ENCODE results near the gene POLR3A.

Gene POLR3A

DNA sequence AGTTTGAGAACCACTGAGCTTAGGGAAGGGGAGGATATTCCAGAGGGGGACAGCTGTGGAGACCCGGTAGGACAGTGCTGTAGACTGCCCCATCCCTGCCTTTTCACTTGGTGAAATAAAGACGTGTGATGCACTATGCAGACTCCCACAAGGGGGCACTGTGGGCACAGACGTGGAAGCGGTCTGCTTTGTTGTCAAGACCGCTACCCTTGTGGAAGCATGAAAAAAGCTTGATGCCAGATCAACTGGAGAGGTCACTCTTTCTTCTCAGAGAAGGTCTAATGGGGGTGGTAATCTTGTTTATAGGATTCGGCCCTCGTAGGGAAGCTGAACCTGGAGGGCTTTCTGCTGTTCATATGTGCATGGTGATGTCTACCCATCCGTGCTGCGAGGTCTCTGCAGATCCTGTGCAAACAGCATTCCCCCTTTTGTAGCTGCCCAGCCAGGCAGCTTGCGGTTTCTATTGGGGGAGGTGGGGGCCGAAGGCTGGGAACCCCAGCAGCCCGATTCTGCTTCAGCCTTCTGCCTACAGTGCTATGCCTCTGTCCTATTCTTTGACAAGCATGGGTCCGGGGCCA is 18.1 kb upstream of the POLR3A start:
- WGBS (ENCODE audit: insufficient coverage): 21% methylated on average over 7 of the region's 13 CpGs

DNA sequence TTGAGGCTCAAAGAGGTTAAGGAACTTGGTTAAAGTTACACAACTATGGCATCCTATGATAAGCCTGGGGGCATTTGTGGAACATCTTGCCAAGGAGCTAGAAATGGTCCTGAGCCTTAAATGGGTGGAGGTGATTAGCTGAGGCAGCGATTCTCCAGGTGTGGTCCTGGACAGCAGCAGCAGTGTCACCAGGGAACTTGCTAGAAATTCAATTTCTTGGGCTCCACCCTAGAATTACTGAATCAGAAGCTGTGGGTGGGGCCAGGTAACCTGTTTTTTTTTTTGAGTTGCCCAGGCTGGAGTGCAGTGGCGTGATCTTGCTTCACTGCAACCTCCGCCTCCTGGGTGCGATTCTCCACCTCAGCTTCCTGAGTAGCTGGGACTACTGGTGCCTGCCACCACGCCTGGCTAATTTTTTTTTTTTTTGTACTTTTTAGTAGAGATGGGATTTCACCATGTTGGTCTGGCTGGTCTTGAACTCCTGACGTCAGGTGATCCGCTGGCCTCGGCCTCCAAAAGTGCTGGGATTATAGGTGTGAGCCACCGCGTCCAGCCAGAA is 17.5 kb upstream of the POLR3A start:
- Histone ChIP-seq H3K27ac (ENCODE audit: insufficient read depth in 1 of 2, low read depth in 1 of 2, low read length in 2 of 2, poor library complexity in 1 of 2, severe bottlenecking in 2 of 2) (no peak overlapping the region), H3K9me3 (ENCODE audit: control extremely low read depth in 1 of 5, control insufficient read depth in 4 of 5, insufficient read depth in 2 of 5, low read depth in 1 of 5, low read length in 4 of 5) (no peaks in the 10 kb centered on the region), H3K4me3 (ENCODE audit: control insufficient read depth in 1 of 7, extremely low read depth in 1 of 7, insufficient read depth in 4 of 7, low read depth in 2 of 7, low read length in 6 of 7) (no peak overlapping the region), H3K27me3 (replicated peaks in 2 of 5; ENCODE audit: control insufficient read depth in 4 of 5, insufficient read depth in 5 of 5, low read length in 4 of 5) (no peaks in the 10 kb centered on the region), H3K4me1 (ENCODE audit: control extremely low read depth in 1 of 4, control insufficient read depth in 4 of 4, insufficient read depth in 4 of 4, low read length in 3 of 4) (peaks cover 0 to 7% (median 4%) of the 10 kb centered on the region in 4 experiments), H3K36me3 (ENCODE audit: control insufficient read depth in 4 of 4, insufficient read depth in 4 of 4, low read length in 3 of 4) (peaks cover 0 to 10% (median 9%) of the 10 kb centered on the region in 4 experiments)
- ChIA-PET CTCF (interaction anchor here (0.6 to 3.9 kb wide), 28 partner anchors 9 to 1243 kb away, joined by 3 to 23 read pairs (median 4); no protein-coding TSS in a partner anchor), POLR2A (interaction anchor here (0.6 kb wide), 1 partner anchor 10 kb away, joined by 3 read pairs; no protein-coding TSS in a partner anchor)
- DNase-seq: no peak
- 97% methylated on average over 5 of the region's 10 CpGs for WGBS (ENCODE audit: insufficient coverage)

More for the DNA sequence above, 18.1 kb upstream of the POLR3A start:
- Histone ChIP-seq H3K4me1 (ENCODE audit: control extremely low read depth in 1 of 4, control insufficient read depth in 4 of 4, insufficient read depth in 4 of 4, low read length in 3 of 4) (peaks cover 0 to 7% (median 2%) of the 10 kb centered on the region in 4 experiments), H3K9me3 (ENCODE audit: control extremely low read depth in 1 of 5, control insufficient read depth in 4 of 5, insufficient read depth in 2 of 5, low read depth in 1 of 5, low read length in 4 of 5) (no peaks in the 10 kb centered on the region), H3K27ac (ENCODE audit: insufficient read depth in 1 of 2, low read depth in 1 of 2, low read length in 2 of 2, poor library complexity in 1 of 2, severe bottlenecking in 2 of 2) (no peak overlapping the region), H3K4me3 (ENCODE audit: control insufficient read depth in 1 of 7, extremely low read depth in 1 of 7, insufficient read depth in 4 of 7, low read depth in 2 of 7, low read length in 6 of 7) (no peak overlapping the region), H3K27me3 (replicated peaks in 2 of 5; ENCODE audit: control insufficient read depth in 4 of 5, insufficient read depth in 5 of 5, low read length in 4 of 5) (no peaks in the 10 kb centered on the region), H3K36me3 (ENCODE audit: control insufficient read depth in 4 of 4, insufficient read depth in 4 of 4, low read length in 3 of 4) (peaks cover 0 to 4% (median 3%) of the 10 kb centered on the region in 4 experiments)
- ChIA-PET CTCF (interaction anchor here (0.6 to 3.9 kb wide), 28 partner anchors 8 to 1159 kb away, joined by 3 to 23 read pairs (median 4); no protein-coding TSS in a partner anchor), POLR2A (no interaction called here)
- DNase-seq: peak; percentile 82 to 91 (median 84)

DNA sequence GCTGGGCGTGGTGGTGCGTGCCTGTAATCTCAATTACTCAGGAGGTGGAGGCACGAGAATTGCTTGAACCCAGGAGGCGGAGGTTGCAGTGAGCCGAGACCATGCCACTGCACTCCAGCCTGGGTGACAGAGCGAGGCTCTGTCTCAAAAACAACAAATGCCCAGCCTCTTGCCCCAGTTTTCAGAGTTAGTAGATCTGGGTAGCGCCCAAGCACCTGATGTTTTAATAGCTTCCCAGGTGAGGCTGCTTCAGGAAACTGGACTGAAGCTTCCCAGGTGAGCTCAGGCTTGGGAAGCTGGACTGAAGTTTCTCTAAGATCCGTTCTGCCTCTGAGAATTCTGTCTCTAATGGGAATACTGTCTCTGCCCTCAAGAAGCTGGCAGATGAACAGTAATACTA is 16.5 kb upstream of the POLR3A start:
- WGBS (ENCODE audit: insufficient coverage): 95% methylated on average over 8 of the region's 8 CpGs
- Histone ChIP-seq H3K27ac (ENCODE audit: insufficient read depth in 1 of 2, low read depth in 1 of 2, low read length in 2 of 2, poor library complexity in 1 of 2, severe bottlenecking in 2 of 2) (no peak overlapping the region), H3K36me3 (ENCODE audit: control insufficient read depth in 4 of 4, insufficient read depth in 4 of 4, low read length in 3 of 4) (peaks cover 6 to 20% (median 18%) of the 10 kb centered on the region in 4 experiments), H3K4me3 (ENCODE audit: control insufficient read depth in 1 of 7, extremely low read depth in 1 of 7, insufficient read depth in 4 of 7, low read depth in 2 of 7, low read length in 6 of 7) (no peak overlapping the region), H3K9me3 (ENCODE audit: control extremely low read depth in 1 of 5, control insufficient read depth in 4 of 5, insufficient read depth in 2 of 5, low read depth in 1 of 5, low read length in 4 of 5) (no peaks in the 10 kb centered on the region), H3K4me1 (ENCODE audit: control extremely low read depth in 1 of 4, control insufficient read depth in 4 of 4, insufficient read depth in 4 of 4, low read length in 3 of 4) (peaks cover 0 to 12% (median 5%) of the 10 kb centered on the region in 4 experiments), H3K27me3 (replicated peaks in 2 of 5; ENCODE audit: control insufficient read depth in 4 of 5, insufficient read depth in 5 of 5, low read length in 4 of 5) (no peaks in the 10 kb centered on the region)
- CTCF ChIA-PET: interaction anchor here (0.7 to 3.9 kb wide), 9 partner anchors 9 to 1160 kb away, joined by 3 to 23 read pairs (median 3); partner anchors contain the start of gene RPS24
- POLR2A ChIA-PET: interaction anchor here (0.6 kb wide), 1 partner anchor 1309 kb away, joined by 4 read pairs; no protein-coding TSS in a partner anchor
- no peak for DNase-seq

DNA sequence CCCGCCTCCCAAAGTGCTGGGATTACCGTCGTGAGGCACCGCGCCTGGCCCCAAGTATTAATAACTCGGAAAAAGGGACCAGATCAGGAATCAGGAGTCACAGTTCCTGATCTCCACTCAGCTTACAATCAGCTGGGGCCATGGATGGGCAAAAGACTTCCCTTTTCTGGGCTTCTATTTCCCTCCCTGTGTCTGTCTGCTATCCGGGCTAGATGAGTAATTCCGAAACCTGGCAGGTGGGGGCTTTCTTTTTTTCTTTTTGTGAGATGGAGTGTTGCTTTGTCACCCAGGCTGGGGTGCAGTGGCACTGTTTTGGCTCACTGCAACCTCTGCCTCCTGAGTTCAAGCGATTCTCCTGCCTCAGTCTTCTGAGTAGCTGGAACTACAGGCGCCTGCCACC is 15.9 kb upstream of the POLR3A start:
- ChIA-PET CTCF (interaction anchor here (0.7 to 3.7 kb wide), 7 partner anchors 9 to 1160 kb away, joined by 3 to 17 read pairs (median 3); partner anchors contain the start of gene RPS24), POLR2A (no interaction called here)
- Histone ChIP-seq H3K36me3 (ENCODE audit: control insufficient read depth in 4 of 4, insufficient read depth in 4 of 4, low read length in 3 of 4) (peaks cover 10 to 26% (median 23%) of the 10 kb centered on the region in 4 experiments), H3K27me3 (replicated peaks in 2 of 5; ENCODE audit: control insufficient read depth in 4 of 5, insufficient read depth in 5 of 5, low read length in 4 of 5) (no peaks in the 10 kb centered on the region), H3K27ac (ENCODE audit: insufficient read depth in 1 of 2, low read depth in 1 of 2, low read length in 2 of 2, poor library complexity in 1 of 2, severe bottlenecking in 2 of 2) (no peak overlapping the region), H3K9me3 (ENCODE audit: control extremely low read depth in 1 of 5, control insufficient read depth in 4 of 5, insufficient read depth in 2 of 5, low read depth in 1 of 5, low read length in 4 of 5) (no peaks in the 10 kb centered on the region), H3K4me3 (ENCODE audit: control insufficient read depth in 1 of 7, extremely low read depth in 1 of 7, insufficient read depth in 4 of 7, low read depth in 2 of 7, low read length in 6 of 7) (no peak overlapping the region), H3K4me1 (ENCODE audit: control extremely low read depth in 1 of 4, control insufficient read depth in 4 of 4, insufficient read depth in 4 of 4, low read length in 3 of 4) (peaks cover 0 to 12% (median 5%) of the 10 kb centered on the region in 4 experiments)
- no peak for DNase-seq
- WGBS (ENCODE audit: insufficient coverage): 91% methylated on average over 9 of the region's 10 CpGs

DNA sequence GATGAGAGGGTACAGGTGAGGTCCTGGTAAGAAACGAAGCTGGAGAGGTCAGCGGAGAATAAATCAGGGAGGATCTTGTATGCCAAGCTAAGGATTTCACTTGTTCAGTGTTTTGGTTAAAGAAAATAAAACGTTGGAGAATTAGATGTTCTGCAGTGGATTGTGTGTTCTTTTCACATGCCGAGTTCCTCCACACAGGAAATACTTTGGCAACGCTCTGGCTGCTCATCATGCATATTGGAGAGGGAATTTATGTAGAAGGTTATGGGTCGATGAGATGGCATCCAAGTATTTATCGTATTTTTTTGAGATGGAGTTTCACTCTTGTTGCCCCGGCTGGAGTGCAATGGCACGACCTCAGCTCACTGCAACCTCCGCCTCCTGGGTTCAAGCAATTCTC is 15.4 kb upstream of the POLR3A start:
- H3K4me1 ChIP-seq (ENCODE audit: control extremely low read depth in 1 of 4, control insufficient read depth in 4 of 4, insufficient read depth in 4 of 4, low read length in 3 of 4): peaks cover 0 to 12% (median 3%) of the 10 kb centered on the region in 4 experiments
- CTCF ChIA-PET: interaction anchor here (1.2 to 3.7 kb wide), 2 partner anchors 9 to 1159 kb away, joined by 4 to 15 read pairs; no protein-coding TSS in a partner anchor
- H3K9me3 ChIP-seq (ENCODE audit: control extremely low read depth in 1 of 5, control insufficient read depth in 4 of 5, insufficient read depth in 2 of 5, low read depth in 1 of 5, low read length in 4 of 5): no peaks in the 10 kb centered on the region
- WGBS (ENCODE audit: insufficient coverage): 89% methylated on average over 10 of the region's 10 CpGs
- no peak for DNase-seq
- no peaks in the 10 kb centered on the region for H3K27me3 ChIP-seq (replicated peaks in 2 of 5; ENCODE audit: control insufficient read depth in 4 of 5, insufficient read depth in 5 of 5, low read length in 4 of 5)
- POLR2A ChIA-PET: no interaction called here
- H3K36me3 ChIP-seq (ENCODE audit: control insufficient read depth in 4 of 4, insufficient read depth in 4 of 4, low read length in 3 of 4): peaks cover 14 to 31% (median 27%) of the 10 kb centered on the region in 4 experiments
- H3K27ac ChIP-seq (ENCODE audit: insufficient read depth in 1 of 2, low read depth in 1 of 2, low read length in 2 of 2, poor library complexity in 1 of 2, severe bottlenecking in 2 of 2): no peak overlapping the region
- H3K4me3 ChIP-seq (ENCODE audit: control insufficient read depth in 1 of 7, extremely low read depth in 1 of 7, insufficient read depth in 4 of 7, low read depth in 2 of 7, low read length in 6 of 7): no peak overlapping the region

DNA sequence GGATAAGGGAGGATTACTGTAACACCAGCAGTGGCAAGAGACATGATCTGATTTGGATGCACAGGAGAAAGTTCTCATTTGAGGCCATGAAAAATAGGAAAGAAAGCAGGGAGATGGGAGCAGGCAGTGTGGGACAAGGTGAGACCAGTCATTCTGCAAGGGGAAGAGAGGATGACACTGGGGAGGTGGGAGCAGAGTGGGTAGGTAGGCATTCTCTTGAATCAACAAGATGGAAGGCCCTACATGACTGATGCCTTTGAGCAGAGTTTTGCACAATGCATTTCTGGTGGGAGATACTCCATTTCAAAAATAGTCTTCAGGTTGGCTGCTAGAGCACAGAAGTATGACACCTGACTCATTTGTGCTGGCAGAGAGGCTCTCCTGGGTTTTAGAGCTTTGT is 14.9 kb upstream of the POLR3A start:
- no peak overlapping the region for H3K27ac ChIP-seq (ENCODE audit: insufficient read depth in 1 of 2, low read depth in 1 of 2, low read length in 2 of 2, poor library complexity in 1 of 2, severe bottlenecking in 2 of 2)
- H3K4me1 ChIP-seq (ENCODE audit: control extremely low read depth in 1 of 4, control insufficient read depth in 4 of 4, insufficient read depth in 4 of 4, low read length in 3 of 4): peaks cover 0 to 14% (median 2%) of the 10 kb centered on the region in 4 experiments
- H3K27me3 ChIP-seq (replicated peaks in 2 of 5; ENCODE audit: control insufficient read depth in 4 of 5, insufficient read depth in 5 of 5, low read length in 4 of 5): no peaks in the 10 kb centered on the region
- H3K9me3 ChIP-seq (ENCODE audit: control extremely low read depth in 1 of 5, control insufficient read depth in 4 of 5, insufficient read depth in 2 of 5, low read depth in 1 of 5, low read length in 4 of 5): no peaks in the 10 kb centered on the region
- POLR2A ChIA-PET: no interaction called here
- H3K4me3 ChIP-seq (ENCODE audit: control insufficient read depth in 1 of 7, extremely low read depth in 1 of 7, insufficient read depth in 4 of 7, low read depth in 2 of 7, low read length in 6 of 7): no peak overlapping the region
- CTCF ChIA-PET: interaction anchor here (1.2 to 3.7 kb wide), 2 partner anchors 8 to 1159 kb away, joined by 4 to 15 read pairs; no protein-coding TSS in a partner anchor
- DNase-seq: no peak
- H3K36me3 ChIP-seq (ENCODE audit: control insufficient read depth in 4 of 4, insufficient read depth in 4 of 4, low read length in 3 of 4): peaks cover 19 to 36% (median 30%) of the 10 kb centered on the region in 4 experiments

DNA sequence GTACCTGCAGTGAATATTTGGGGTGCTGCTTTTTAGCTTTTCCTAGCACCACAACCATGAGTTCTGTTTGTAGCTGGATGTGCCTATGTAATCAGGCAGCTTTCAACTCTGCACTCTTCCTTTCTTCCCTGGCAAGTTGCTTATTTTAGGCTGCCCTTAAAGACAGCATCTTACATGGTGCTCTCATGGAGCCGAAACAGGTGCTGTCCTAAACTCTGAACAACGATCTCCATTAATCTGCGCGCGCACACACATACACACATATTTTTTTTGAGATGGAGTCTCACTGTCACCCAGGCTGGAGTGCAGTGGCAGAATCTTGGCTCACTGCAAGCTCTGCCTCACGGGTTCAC is 13.4 kb upstream of the POLR3A start:
- no peak overlapping the region for H3K4me3 ChIP-seq (ENCODE audit: control insufficient read depth in 1 of 7, extremely low read depth in 1 of 7, insufficient read depth in 4 of 7, low read depth in 2 of 7, low read length in 6 of 7)
- no peak overlapping the region for H3K27ac ChIP-seq (ENCODE audit: insufficient read depth in 1 of 2, low read depth in 1 of 2, low read length in 2 of 2, poor library complexity in 1 of 2, severe bottlenecking in 2 of 2)
- H3K36me3 ChIP-seq (ENCODE audit: control insufficient read depth in 4 of 4, insufficient read depth in 4 of 4, low read length in 3 of 4): peaks cover 31 to 51% (median 41%) of the 10 kb centered on the region in 4 experiments
- no peaks in the 10 kb centered on the region for H3K9me3 ChIP-seq (ENCODE audit: control extremely low read depth in 1 of 5, control insufficient read depth in 4 of 5, insufficient read depth in 2 of 5, low read depth in 1 of 5, low read length in 4 of 5)
- CTCF ChIA-PET: interaction anchor here (0.7 to 1.7 kb wide), 4 partner anchors 8 to 1160 kb away, joined by 3 to 4 read pairs (median 4); no protein-coding TSS in a partner anchor
- 97% methylated on average over 6 of the region's 6 CpGs for WGBS (ENCODE audit: insufficient coverage)
- no peak for DNase-seq
- POLR2A ChIA-PET: no interaction called here
- H3K27me3 ChIP-seq (replicated peaks in 2 of 5; ENCODE audit: control insufficient read depth in 4 of 5, insufficient read depth in 5 of 5, low read length in 4 of 5): no peaks in the 10 kb centered on the region
- peaks cover 0 to 15% (median 3%) of the 10 kb centered on the region in 4 experiments for H3K4me1 ChIP-seq (ENCODE audit: control extremely low read depth in 1 of 4, control insufficient read depth in 4 of 4, insufficient read depth in 4 of 4, low read length in 3 of 4)
